DND-41 (cell line): ENCODE data around the gene ATP8A2.

ENCODE experiments used
- ATAC-seq: fragments of 200-7000 bp; cut with Tn5 transposase; 3 replicates; pipeline ENCODE4 v1.9.1; 2021; ENCODE audit warnings: low read depth; ENCODE audit not compliant: insufficient read depth
- DNase-seq: peaks from one replicate; pipeline ENCODE4 v3.0.0-alpha.2; 2020
- H2AFZ ChIP-seq: 2 replicates; pipeline ENCODE4 v1.6.0; 2012; ENCODE audit warnings: low read depth, low read length
- H3K27ac ChIP-seq: 2 replicates; pipeline ENCODE4 v1.5.1; 2012; ENCODE audit warnings: low read length, inconsistent platforms
- H3K27me3 ChIP-seq: fragments of 200-600 bp; sonication (generic); 2 replicates; pipeline ENCODE4 v1.6.0; 2012; ENCODE audit warnings: low read length, mild to moderate bottlenecking, inconsistent platforms; ENCODE audit not compliant: insufficient read depth, poor library complexity
- H3K36me3 ChIP-seq: 2 replicates; pipeline ENCODE4 v1.5.1; 2012; ENCODE audit warnings: low read length, inconsistent platforms; ENCODE audit not compliant: insufficient read depth
- H3K4me1 ChIP-seq: 2 replicates; pipeline ENCODE4 v1.5.1; 2012; ENCODE audit warnings: mild to moderate bottlenecking, low read length; ENCODE audit not compliant: insufficient read depth
- H3K4me2 ChIP-seq: 2 replicates; pipeline ENCODE4 v1.6.0; 2012; ENCODE audit warnings: mild to moderate bottlenecking, moderate library complexity, low read length, inconsistent platforms; ENCODE audit not compliant: insufficient read depth
- H3K4me3 ChIP-seq, 2 experiments: fragments of 200-600 bp in 1 of 2; shearing (Covaris generic) in 1 of 2; 2 replicates each; pipeline ENCODE4 v1.5.1; 2012 to 2016; ENCODE audit warnings: inconsistent platforms in 2 of 2, low read length in 2 of 2, mild to moderate bottlenecking in 2 of 2, low read depth in 1 of 2, moderate library complexity in 1 of 2
- H3K79me2 ChIP-seq: 2 replicates; pipeline ENCODE4 v1.6.0; 2012; ENCODE audit warnings: low read length, inconsistent platforms; ENCODE audit not compliant: insufficient read depth
- H3K9ac ChIP-seq: 2 replicates; pipeline ENCODE4 v1.6.0; 2012; ENCODE audit warnings: low read depth, mild to moderate bottlenecking, inconsistent platforms, low read length, moderate library complexity
- H3K9me3 ChIP-seq: 2 replicates; pipeline ENCODE4 v1.5.1; 2012; ENCODE audit warnings: low read length, moderate library complexity, mild to moderate bottlenecking, inconsistent platforms; ENCODE audit not compliant: insufficient read depth, severe bottlenecking
- H4K20me1 ChIP-seq: 2 replicates; pipeline ENCODE4 v1.6.0; 2012; ENCODE audit warnings: low read length; ENCODE audit not compliant: insufficient read depth
- CTCF ChIP-seq: IDR thresholded peaks from 2 replicates; pipeline ENCODE4 v1.5.1; 2012; ENCODE audit warnings: borderline replicate concordance, low read length, moderate library complexity, mild to moderate bottlenecking; ENCODE audit not compliant: poor library complexity, severe bottlenecking; ENCODE audit errors: extremely low read depth
- EZH2 ChIP-seq: IDR thresholded peaks from 3 replicates; pipeline ENCODE4 v1.6.1; 2012; ENCODE audit warnings: borderline replicate concordance, low read depth, mild to moderate bottlenecking, moderate library complexity, low read length, inconsistent platforms; ENCODE audit not compliant: severe bottlenecking

The ATP8A2 gene

GRCh38 chr13:25518441-25518840 lies 146.7 kb downstream of the ATP8A2 start:
- Histone ChIP-seq H3K9ac (no peak overlapping the region), H3K4me3 (no peak overlapping the region), H3K27ac (no peak overlapping the region), H3K4me2 (no peak overlapping the region), H4K20me1 (no peaks in the 10 kb centered on the region), H3K79me2 (no peaks in the 10 kb centered on the region), H3K27me3 (no peaks in the 10 kb centered on the region), H3K9me3 (no peaks in the 10 kb centered on the region), H3K4me1 (no peaks in the 10 kb centered on the region), H2AFZ (no peak overlapping the region), H3K36me3 (no peaks in the 10 kb centered on the region)
- DNase-seq (no peak), ATAC-seq (no peak)
- TF ChIP-seq CTCF (no peak), EZH2 (no peak)

- Histone ChIP-seq H3K79me2 (no peaks in the 10 kb centered on the region), H2AFZ (no peak overlapping the region), H3K27me3 (no peaks in the 10 kb centered on the region), H3K4me3 (no peak overlapping the region), H4K20me1 (no peaks in the 10 kb centered on the region), H3K9ac (no peak overlapping the region), H3K27ac (no peak overlapping the region), H3K4me1 (no peaks in the 10 kb centered on the region), H3K9me3 (peaks cover 8% of the 10 kb centered on the region), H3K36me3 (no peaks in the 10 kb centered on the region), H3K4me2 (no peak overlapping the region)
- ATAC-seq, result no peak
- TF ChIP-seq EZH2 (no peak), CTCF (no peak)
- DNase-seq, result no peak
These were observed 154.1 kb downstream of the ATP8A2 start for GRCh38 chr13:25525884-25526283.

GRCh38 chr13:25528266-25528665 lies 156.5 kb downstream of the ATP8A2 start:
- Histone ChIP-seq H3K9ac (no peak overlapping the region), H3K79me2 (no peaks in the 10 kb centered on the region), H3K4me2 (no peak overlapping the region), H3K4me1 (no peaks in the 10 kb centered on the region), H2AFZ (no peak overlapping the region), H3K36me3 (no peaks in the 10 kb centered on the region), H4K20me1 (no peaks in the 10 kb centered on the region), H3K9me3 (peaks cover 8% of the 10 kb centered on the region), H3K27ac (no peak overlapping the region), H3K4me3 (no peak overlapping the region), H3K27me3 (no peaks in the 10 kb centered on the region)
- TF ChIP-seq EZH2 (no peak), CTCF (no peak)
- ATAC-seq (no peak), DNase-seq (no peak)

GRCh38 chr13:25529425-25529824 lies 157.7 kb downstream of the ATP8A2 start:
- no peak overlapping the region for H3K27ac ChIP-seq
- no peaks in the 10 kb centered on the region for H3K36me3 ChIP-seq
- H3K79me2 ChIP-seq, result no peaks in the 10 kb centered on the region
- ATAC-seq, result no peak
- DNase-seq, result no peak
- no peak overlapping the region for H3K4me2 ChIP-seq
- TF ChIP-seq CTCF, result no peak
- no peak for TF ChIP-seq EZH2
- H3K9me3 ChIP-seq, result peaks cover 8% of the 10 kb centered on the region
- no peaks in the 10 kb centered on the region for H3K4me1 ChIP-seq
- H4K20me1 ChIP-seq, result no peaks in the 10 kb centered on the region
- H3K9ac ChIP-seq, result no peak overlapping the region
- H3K4me3 ChIP-seq, result no peak overlapping the region
- H3K27me3 ChIP-seq, result peaks cover 3% of the 10 kb centered on the region
- H2AFZ ChIP-seq, result no peak overlapping the region
